LNCaP clone FGC (cell line): ENCODE results near the gene TNFRSF14.

Experiments used
- DNase-seq: peaks from one replicate; pipeline ENCODE4 v3.0.0-alpha.2; 2011; ENCODE audit warnings: low read depth
- H3K4me3 ChIP-seq: 2 replicates; pipeline ENCODE4 v1.5.1; 2011; ENCODE audit warnings: mild to moderate bottlenecking, low read depth, low read length, control low read depth
- CTCF ChIP-seq: IDR thresholded peaks from 2 replicates; pipeline ENCODE4 v1.5.1; 2012; ENCODE audit warnings: mild to moderate bottlenecking; ENCODE audit not compliant: control insufficient read depth, insufficient read depth; ENCODE audit errors: extremely low read depth

TNFRSF14 gene

GRCh38 chr1:2559509-2560298 lies 3.5 kb downstream of the TNFRSF14 start:
- TF ChIP-seq CTCF, result no peak
- no peak for DNase-seq
- H3K4me3 ChIP-seq, result no peak overlapping the region

GRCh38 chr1:2560299-2561073 lies 4.3 kb downstream of the TNFRSF14 start:
- TF ChIP-seq CTCF, result no peak
- no peak for DNase-seq
- H3K4me3 ChIP-seq, result no peak overlapping the region

- no peak overlapping the region for H3K4me3 ChIP-seq
- no peak for DNase-seq
- TF ChIP-seq CTCF, result no peak
Measured at GRCh38 chr1:2561446-2561845, 5.3 kb downstream of the TNFRSF14 start.

GRCh38 chr1:2561898-2562895 lies 6.0 kb downstream of the TNFRSF14 start:
- no peak for DNase-seq
- H3K4me3 ChIP-seq, result no peak overlapping the region
- TF ChIP-seq CTCF, result peak; percentile 45

- TF ChIP-seq CTCF, result no peak
- no peak for DNase-seq
- no peak overlapping the region for H3K4me3 ChIP-seq
Measured at GRCh38 chr1:2563205-2563604, 7.0 kb downstream of the TNFRSF14 start.

- TF ChIP-seq CTCF, result no peak
- H3K4me3 ChIP-seq, result no peak overlapping the region
- no peak for DNase-seq
Measured at GRCh38 chr1:2564006-2564814, 8.0 kb downstream of the TNFRSF14 start.
